Heart right ventricle (tissue), 16 donors: ENCODE data around the gene IL17REL. TPM values are rescaled to one million over a fixed set of nuclear protein-coding genes. Genes with fewer than 3 reads are reported as not detected.

Experiments used
- ATAC-seq, 8 donors: fragments of 200-7000 bp; cut with Tn5 transposase; one replicate each; pipeline ENCODE4 v1.9.1; 2020; ENCODE audit warnings: mild to moderate bottlenecking in 8 of 8, moderate library complexity in 8 of 8, moderate number of reproducible peaks in 1 of 8
- DNase-seq, 2 donors: peaks; one replicate each; pipeline ENCODE4 v3.0.0-alpha.2; 2020
- H3K27ac ChIP-seq, 10 donors: fragments of 200-600 bp; sonication (generic) in 2 of 10; one replicate each; pipeline versions ENCODE4 v1.5.0 to v1.8.0; 2020 to 2022; ENCODE audit warnings: mild to moderate bottlenecking in 3 of 10
- H3K27me3 ChIP-seq, 7 donors: fragments of 200-600 bp; one replicate each; pipeline ENCODE4 v1.8.0; 2021 to 2022; ENCODE audit warnings: mild to moderate bottlenecking in 2 of 7
- H3K36me3 ChIP-seq, 9 donors: fragments of 200-600 bp; sonication (generic) in 1 of 9; one replicate each; pipeline versions ENCODE4 v1.5.0 to v1.8.0; 2020 to 2022; ENCODE audit warnings: mild to moderate bottlenecking in 2 of 9
- H3K4me1 ChIP-seq, 9 donors: fragments of 200-600 bp; sonication (generic) in 1 of 9; one replicate each; pipeline versions ENCODE4 v1.5.0 to v1.8.0; 2020 to 2022; ENCODE audit warnings: mild to moderate bottlenecking in 4 of 9
- H3K4me3 ChIP-seq, 10 donors: fragments of 200-600 bp; sonication (generic) in 2 of 10; one replicate each; pipeline versions ENCODE4 v1.5.0 to v1.8.0; 2020 to 2022; ENCODE audit warnings: mild to moderate bottlenecking in 7 of 10, moderate library complexity in 2 of 10
- H3K9me3 ChIP-seq, 11 donors: fragments of 200-600 bp in 10 of 11; sonication (generic) in 2 of 11; one replicate each; pipeline versions ENCODE4 v1.5.0 to v1.8.0; 2013 to 2022; ENCODE audit warnings: mild to moderate bottlenecking in 2 of 11, control low read depth in 1 of 11, moderate library complexity in 1 of 11
- CTCF ChIP-seq, 9 donors: fragments of 200-600 bp; sonication (generic) in 2 of 9; IDR thresholded peaks; one replicate each; pipeline versions ENCODE4 v1.5.0 to v1.8.0; 2021 to 2022; ENCODE audit warnings: antibody characterized with exemption in 9 of 9, mild to moderate bottlenecking in 5 of 9, moderate library complexity in 1 of 9
- WGBS, 2 donors: extraction: QIAGEN DNeasy Blood & Tissue Kit; methylation state at CpG; one replicate each; pipeline ENCODE4 v1.1.7; 2013; ENCODE audit warnings: inconsistent platforms in 1 of 2; 5-methylcytosine and 5-hydroxymethylcytosine counted together
- intact Hi-C, 10 donors: fragments of 100-400 bp; cut with DNase I; formaldehyde crosslinking; loops; one replicate each; pipeline versions ENCODE4 v1.11.1 to v1.14.2; 2022
- polyA plus RNA-seq, 2 donors: library from polyadenylated mRNA; stranded (reverse); fragments of 200-250 nt; gene quantifications; one replicate each; pipeline ENCODE4 v1.2.3, GENCODE V29; 2013
- total RNA-seq, 10 donors: library from RNA; stranded (reverse); fragmentation: NEBNext Ultra II Directional in 3 of 10; extraction: Animal tissue kit (Norgen Biotek cat#: 25700) in 3 of 10; gene quantifications; one replicate each; pipeline versions ENCODE4 v1.2.1 to v1.2.4, GENCODE V29; 2021 to 2023
- donor health status: Arrhythmogenic right ventricular cardiomyopathy.
- donor health status: ischemic (EF 13 %, LVEDD 7.1; RV severe dilation, severe dysfunction).
- donor health status: healthy with polysubstance abuse.
- donor health status: DM: no; HTN: yes; CAD: no.
- donor health status: DM: no; HTN: no; CAD: no.
- donor health status: ischemic (EF 25% LVEDD 6.9; RV normal size, moderate dysfunction).
- donor health status: ischemic (EF 25% LVEDD 5.7; RV mildly dilated, moderate dysfunction).
- donor health status: healthy.
- donor health status: DM: yes; HTN: yes; CAD: no.
- donor health status: Ischemic cardiomyopathy.
- donor health status: ischemic (EF 35%, LVEDD 5.7; RV mildly dilated, moderate dysfunction).
- donor health status: nonischemic (EF 11% LVEDD 7.7; RV severe dilation, severe dysfunction).
- donor health status: DM: yes; HTN: yes; CAD: no.
- donor health status: PGD.
- donor health status: ischemic (EF 29% LVEDD 5.4; RV normal size, mild dysfunction).
- donor health status: nonischemic (EF 23%, LVEDD 6.1; RV moderate dilation, normal function).

The IL17REL gene
- total and polyA plus RNA-seq, 12 donors, result 0.11 TPM; not detected in 11

GRCh38 chr22:49951678-49951985 is 60.9 kb downstream of the IL17REL start:
- ATAC-seq (no peak), DNase-seq (no peak)
- H3K36me3 ChIP-seq, result no peaks in the 10 kb centered on the region
- no peak for TF ChIP-seq CTCF (IDR thresholded peaks at IDR 0.05)
- intact Hi-C loops, result no loop called here
- 88 to 94% methylated on average over 4 of the region's 4 CpGs for WGBS, 2 donors
- no peak overlapping the region for H3K27ac ChIP-seq
- no peak overlapping the region for H3K4me3 ChIP-seq
- H3K9me3 ChIP-seq, result no peaks in the 10 kb centered on the region
- H3K27me3 ChIP-seq, result no peaks in the 10 kb centered on the region
- peaks cover 24 to 58% (median 38%) of the 10 kb centered on the region in 9 donors for H3K4me1 ChIP-seq

GRCh38 chr22:49951000-49951677 is 61.4 kb downstream of the IL17REL start:
- DNase-seq, result no peak
- intact Hi-C loops, result no loop called here
- H3K27me3 ChIP-seq, result no peaks in the 10 kb centered on the region
- H3K4me1 ChIP-seq, result peaks cover 24 to 53% (median 34%) of the 10 kb centered on the region in 9 donors
- no peak overlapping the region for H3K27ac ChIP-seq
- H3K9me3 ChIP-seq, result no peaks in the 10 kb centered on the region
- TF ChIP-seq CTCF (IDR thresholded peaks at IDR 0.05), result no peak
- no peak for ATAC-seq
- H3K4me3 ChIP-seq, result no peak overlapping the region
- WGBS, 2 donors, result 93 to 94% methylated on average over 28 of the region's 28 CpGs
- no peaks in the 10 kb centered on the region for H3K36me3 ChIP-seq

GRCh38 chr22:49950396-49950994 is 62.1 kb downstream of the IL17REL start:
- Histone ChIP-seq H3K36me3 (no peaks in the 10 kb centered on the region), H3K4me1 (peaks cover 26 to 47% (median 30%) of the 10 kb centered on the region in 9 donors), H3K27me3 (no peaks in the 10 kb centered on the region), H3K4me3 (no peak overlapping the region), H3K9me3 (no peaks in the 10 kb centered on the region), H3K27ac (no peak overlapping the region)
- WGBS, 2 donors, result 91 to 92% methylated on average over 17 to 18 of the region's 18 CpGs
- no peak for TF ChIP-seq CTCF (IDR thresholded peaks at IDR 0.05)
- intact Hi-C loops, result no loop called here
- no peak for DNase-seq
- no peak for ATAC-seq

- ATAC-seq, result no peak
- H3K27ac ChIP-seq, result no peak overlapping the region
- no peaks in the 10 kb centered on the region for H3K27me3 ChIP-seq
- peaks cover 20 to 41% (median 24%) of the 10 kb centered on the region in 9 donors for H3K4me1 ChIP-seq
- DNase-seq, result no peak
- intact Hi-C loops, result no loop called here
- H3K9me3 ChIP-seq, result no peaks in the 10 kb centered on the region
- TF ChIP-seq CTCF (IDR thresholded peaks at IDR 0.05), result no peak
- 95 to 98% methylated on average over 10 to 11 of the region's 11 CpGs for WGBS, 2 donors
- no peak overlapping the region for H3K4me3 ChIP-seq
- H3K36me3 ChIP-seq, result no peaks in the 10 kb centered on the region
Measured at GRCh38 chr22:49949914-49950292, 62.7 kb downstream of the IL17REL start.
